DND-41 (cell line): ENCODE results near the gene SYNJ1.

Experiments used
- ATAC-seq: fragments of 200-7000 bp; cut with Tn5 transposase; 3 replicates; pipeline ENCODE4 v1.9.1; 2021; ENCODE audit warnings: low read depth; ENCODE audit not compliant: insufficient read depth
- DNase-seq: peaks from one replicate; pipeline ENCODE4 v3.0.0-alpha.2; 2020
- H2AFZ ChIP-seq: 2 replicates; pipeline ENCODE4 v1.6.0; 2012; ENCODE audit warnings: low read depth, low read length
- H3K27ac ChIP-seq: 2 replicates; pipeline ENCODE4 v1.5.1; 2012; ENCODE audit warnings: low read length, inconsistent platforms
- H3K27me3 ChIP-seq: fragments of 200-600 bp; sonication (generic); 2 replicates; pipeline ENCODE4 v1.6.0; 2012; ENCODE audit warnings: low read length, mild to moderate bottlenecking, inconsistent platforms; ENCODE audit not compliant: insufficient read depth, poor library complexity
- H3K36me3 ChIP-seq: 2 replicates; pipeline ENCODE4 v1.5.1; 2012; ENCODE audit warnings: low read length, inconsistent platforms; ENCODE audit not compliant: insufficient read depth
- H3K4me1 ChIP-seq: 2 replicates; pipeline ENCODE4 v1.5.1; 2012; ENCODE audit warnings: mild to moderate bottlenecking, low read length; ENCODE audit not compliant: insufficient read depth
- H3K4me2 ChIP-seq: 2 replicates; pipeline ENCODE4 v1.6.0; 2012; ENCODE audit warnings: mild to moderate bottlenecking, moderate library complexity, low read length, inconsistent platforms; ENCODE audit not compliant: insufficient read depth
- H3K4me3 ChIP-seq, 2 experiments: fragments of 200-600 bp in 1 of 2; shearing (Covaris generic) in 1 of 2; 2 replicates each; pipeline ENCODE4 v1.5.1; 2012 to 2016; ENCODE audit warnings: inconsistent platforms in 2 of 2, low read length in 2 of 2, mild to moderate bottlenecking in 2 of 2, low read depth in 1 of 2, moderate library complexity in 1 of 2
- H3K79me2 ChIP-seq: 2 replicates; pipeline ENCODE4 v1.6.0; 2012; ENCODE audit warnings: low read length, inconsistent platforms; ENCODE audit not compliant: insufficient read depth
- H3K9ac ChIP-seq: 2 replicates; pipeline ENCODE4 v1.6.0; 2012; ENCODE audit warnings: low read depth, mild to moderate bottlenecking, inconsistent platforms, low read length, moderate library complexity
- H3K9me3 ChIP-seq: 2 replicates; pipeline ENCODE4 v1.5.1; 2012; ENCODE audit warnings: low read length, moderate library complexity, mild to moderate bottlenecking, inconsistent platforms; ENCODE audit not compliant: insufficient read depth, severe bottlenecking
- H4K20me1 ChIP-seq: 2 replicates; pipeline ENCODE4 v1.6.0; 2012; ENCODE audit warnings: low read length; ENCODE audit not compliant: insufficient read depth
- EZH2 ChIP-seq: IDR thresholded peaks from 3 replicates; pipeline ENCODE4 v1.6.1; 2012; ENCODE audit warnings: borderline replicate concordance, low read depth, mild to moderate bottlenecking, moderate library complexity, low read length, inconsistent platforms; ENCODE audit not compliant: severe bottlenecking
- TF ChIP-seq, protein P1 (sequence below): IDR thresholded peaks from 2 replicates; pipeline ENCODE4 v1.5.1; 2012; ENCODE audit warnings: borderline replicate concordance, low read length, moderate library complexity, mild to moderate bottlenecking; ENCODE audit not compliant: poor library complexity, severe bottlenecking; ENCODE audit errors: extremely low read depth

The SYNJ1 gene

DNA sequence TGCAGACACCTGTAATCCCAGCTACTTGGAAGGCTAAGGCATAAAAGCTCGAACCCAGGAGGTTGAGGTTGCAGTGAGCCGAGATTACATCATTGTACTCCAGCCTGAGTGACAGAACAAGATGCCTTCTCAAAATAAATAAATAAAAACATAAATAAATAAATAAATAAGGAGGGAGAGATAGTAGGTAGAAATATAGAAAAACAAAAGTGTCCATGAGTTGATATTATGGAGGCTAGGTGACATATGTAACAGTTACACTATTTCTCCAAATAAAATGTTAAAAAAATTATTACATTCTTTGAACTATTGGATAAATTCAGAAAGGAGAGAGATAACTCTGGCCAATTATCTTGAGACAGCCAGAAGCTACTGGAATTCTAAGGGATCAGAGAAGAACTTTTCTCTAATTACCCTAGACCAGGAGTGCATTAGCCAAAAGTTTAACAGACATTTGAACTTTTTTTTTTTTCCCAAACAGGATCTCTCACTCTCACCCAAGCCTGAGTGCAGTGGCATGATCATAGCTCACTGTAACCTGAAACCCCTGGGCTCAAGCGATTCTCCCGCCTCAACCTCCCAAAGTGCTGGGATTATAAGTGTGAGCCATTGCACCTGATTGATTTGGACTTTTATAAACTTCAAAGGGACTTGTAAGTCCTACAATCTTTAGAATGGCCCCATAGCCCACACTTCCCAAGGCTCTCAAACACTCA is 17.6 kb downstream of the SYNJ1 start:
- peaks cover 6% of the 10 kb centered on the region; the same call in 1 of the 2 replicates for H3K79me2 ChIP-seq
- no peak overlapping the region for H3K27ac ChIP-seq
- ATAC-seq (no peak), DNase-seq (no peak)
- H3K9ac ChIP-seq = no peak overlapping the region
- no peaks in the 10 kb centered on the region for H3K36me3 ChIP-seq
- TF ChIP-seq, protein P1, sequence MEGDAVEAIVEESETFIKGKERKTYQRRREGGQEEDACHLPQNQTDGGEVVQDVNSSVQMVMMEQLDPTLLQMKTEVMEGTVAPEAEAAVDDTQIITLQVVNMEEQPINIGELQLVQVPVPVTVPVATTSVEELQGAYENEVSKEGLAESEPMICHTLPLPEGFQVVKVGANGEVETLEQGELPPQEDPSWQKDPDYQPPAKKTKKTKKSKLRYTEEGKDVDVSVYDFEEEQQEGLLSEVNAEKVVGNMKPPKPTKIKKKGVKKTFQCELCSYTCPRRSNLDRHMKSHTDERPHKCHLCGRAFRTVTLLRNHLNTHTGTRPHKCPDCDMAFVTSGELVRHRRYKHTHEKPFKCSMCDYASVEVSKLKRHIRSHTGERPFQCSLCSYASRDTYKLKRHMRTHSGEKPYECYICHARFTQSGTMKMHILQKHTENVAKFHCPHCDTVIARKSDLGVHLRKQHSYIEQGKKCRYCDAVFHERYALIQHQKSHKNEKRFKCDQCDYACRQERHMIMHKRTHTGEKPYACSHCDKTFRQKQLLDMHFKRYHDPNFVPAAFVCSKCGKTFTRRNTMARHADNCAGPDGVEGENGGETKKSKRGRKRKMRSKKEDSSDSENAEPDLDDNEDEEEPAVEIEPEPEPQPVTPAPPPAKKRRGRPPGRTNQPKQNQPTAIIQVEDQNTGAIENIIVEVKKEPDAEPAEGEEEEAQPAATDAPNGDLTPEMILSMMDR = no peak
- TF ChIP-seq EZH2 = no peak
- 0 out of 2 replicates have a peak, but pooled peaks cover 3% of the 10 kb centered on the region for H3K4me1 ChIP-seq
- no peaks in the 10 kb centered on the region for H4K20me1 ChIP-seq
- H2AFZ ChIP-seq = no peak overlapping the region
- H3K4me2 ChIP-seq = no peak overlapping the region
- no peaks in the 10 kb centered on the region for H3K27me3 ChIP-seq
- H3K4me3 ChIP-seq = no peak overlapping the region
- no peaks in the 10 kb centered on the region for H3K9me3 ChIP-seq

DNA sequence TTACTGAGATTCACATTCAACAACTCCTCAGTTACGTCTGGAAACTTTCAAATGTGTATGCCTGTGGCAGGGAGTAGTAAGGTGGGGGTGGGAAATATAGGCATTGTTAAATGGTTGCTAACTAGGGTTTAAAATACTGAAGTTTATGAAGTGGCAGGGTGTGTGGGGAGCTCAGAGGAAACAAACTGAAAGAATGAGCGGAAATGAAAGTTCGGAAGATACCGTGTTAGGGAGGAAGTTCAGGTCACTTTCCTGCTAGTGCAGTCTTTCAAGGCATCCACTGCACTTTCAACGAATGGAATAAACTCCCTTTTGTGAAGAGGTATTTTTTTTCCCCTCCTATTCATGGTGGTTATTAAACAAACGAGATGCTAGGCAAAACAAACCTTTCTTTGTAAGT is 19.7 kb downstream of the SYNJ1 start:
- Histone ChIP-seq H2AFZ (no peak overlapping the region), H3K27ac (no peak overlapping the region), H3K36me3 (0 out of 2 replicates have a peak, but pooled peaks cover 2% of the 10 kb centered on the region), H3K79me2 (peaks cover 12% of the 10 kb centered on the region; the same call in 1 of the 2 replicates), H3K27me3 (no peaks in the 10 kb centered on the region), H3K4me1 (0 out of 2 replicates have a peak, but pooled peaks cover 3% of the 10 kb centered on the region), H3K9ac (no peak overlapping the region), H3K9me3 (no peaks in the 10 kb centered on the region), H3K4me3 (no peak overlapping the region), H3K4me2 (no peak overlapping the region), H4K20me1 (peaks cover 5% of the 10 kb centered on the region; the same call in 1 of the 2 replicates)
- TF ChIP-seq EZH2 = no peak
- TF ChIP-seq, protein P1 = no peak
- no peak for ATAC-seq
- no peak for DNase-seq

DNA sequence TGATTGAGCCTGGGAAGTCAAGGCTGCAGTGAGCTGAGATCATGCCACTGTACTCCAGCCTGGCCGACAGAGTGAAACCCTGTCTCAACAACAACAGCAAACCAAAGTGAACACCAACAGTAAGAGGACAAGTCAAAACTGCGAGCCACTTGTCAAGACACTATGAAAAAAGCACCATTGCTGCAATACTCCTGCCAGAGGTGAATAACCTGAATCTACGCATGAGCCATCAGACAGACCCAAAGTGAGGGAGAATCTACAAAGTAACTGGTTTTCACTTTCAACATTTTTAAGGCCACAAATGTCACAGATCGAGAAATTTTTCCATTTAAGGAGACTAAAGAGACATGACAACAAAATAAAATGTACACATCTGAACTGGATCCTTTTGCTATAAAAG is 21.9 kb downstream of the SYNJ1 start:
- 0 out of 2 replicates have a peak, but pooled peaks cover 2% of the 10 kb centered on the region for H3K36me3 ChIP-seq
- no peak overlapping the region for H3K27ac ChIP-seq
- no peak overlapping the region for H2AFZ ChIP-seq
- DNase-seq (no peak), ATAC-seq (no peak)
- no peaks in the 10 kb centered on the region for H3K27me3 ChIP-seq
- no peaks in the 10 kb centered on the region for H3K9me3 ChIP-seq
- no peak overlapping the region for H3K4me3 ChIP-seq
- H3K4me2 ChIP-seq = no peak overlapping the region
- H3K79me2 ChIP-seq = peaks cover 12% of the 10 kb centered on the region; the same call in 1 of the 2 replicates
- H3K9ac ChIP-seq = no peak overlapping the region
- no peaks in the 10 kb centered on the region for H3K4me1 ChIP-seq
- TF ChIP-seq, protein P1 = no peak
- TF ChIP-seq EZH2 = no peak
- H4K20me1 ChIP-seq = peaks cover 5% of the 10 kb centered on the region; the same call in 1 of the 2 replicates
